Right renal cortex interstitium (tissue), 3 donors: ENCODE results near the gene PPP1R9A. TPM values are rescaled to one million over a fixed set of nuclear protein-coding genes. Genes with fewer than 3 reads are reported as not detected.
"Not testable (repeated sequence)": the region's sequence is repeated elsewhere in the genome, so short reads cannot be mapped to it uniquely, and the experiment has no call there.

Source experiments
- DNase-seq, 3 donors: peaks; one replicate each; pipeline ENCODE4 v3.0.0-alpha.2; 2013; ENCODE audit warnings: low read depth in 3 of 3, low spot score in 2 of 3
- polyA plus RNA-seq, 3 donors: library from polyadenylated mRNA; unstranded; fragments of 120-200 nt; gene quantifications; one replicate each; pipeline ENCODE4 v1.2.1, GENCODE V29; 2013; ENCODE audit not compliant: insufficient read length in 3 of 3

The PPP1R9A gene
- polyA plus RNA-seq, 3 donors: 31.3 to 32.3 (median 31.9) TPM

- no peak for DNase-seq
These were observed 64.9 kb downstream of the PPP1R9A start for GRCh38 chr7:94972296-94972695.

- DNase-seq: no peak
These were observed 66.5 kb downstream of the PPP1R9A start for GRCh38 chr7:94973844-94974243.

- DNase-seq: no peak
These were observed 67.0 kb downstream of the PPP1R9A start for GRCh38 chr7:94974423-94974822.

GRCh38 chr7:94975336-94975735 lies 67.9 kb downstream of the PPP1R9A start:
- DNase-seq: no peak

GRCh38 chr7:94980418-94981142 lies 73.2 kb downstream of the PPP1R9A start:
- DNase-seq: no peak

GRCh38 chr7:94995921-94996320 lies 88.5 kb downstream of the PPP1R9A start:
- DNase-seq: no peak

- DNase-seq: no peak
These were observed 89.0 kb downstream of the PPP1R9A start for GRCh38 chr7:94996369-94996768.

- no peak for DNase-seq
These were observed 90.2 kb downstream of the PPP1R9A start for GRCh38 chr7:94997547-94997946.

GRCh38 chr7:94998266-94999068 lies 91.1 kb downstream of the PPP1R9A start:
- no peak for DNase-seq

- no peak for DNase-seq
These were observed 91.6 kb downstream of the PPP1R9A start for GRCh38 chr7:94999069-94999351.

GRCh38 chr7:94999601-95000000 lies 92.2 kb downstream of the PPP1R9A start:
- not testable (repeated sequence) for DNase-seq

- DNase-seq: no peak
These were observed 93.9 kb downstream of the PPP1R9A start for GRCh38 chr7:95001258-95001657.

- no peak for DNase-seq
These were observed 94.6 kb downstream of the PPP1R9A start for GRCh38 chr7:95001815-95002561.

- no peak for DNase-seq
These were observed 95.4 kb downstream of the PPP1R9A start for GRCh38 chr7:95002775-95003174.

- no peak for DNase-seq
These were observed 97.3 kb downstream of the PPP1R9A start for GRCh38 chr7:95004618-95005247.

GRCh38 chr7:95006010-95006409 lies 98.6 kb downstream of the PPP1R9A start:
- DNase-seq: no peak

- DNase-seq: not testable (repeated sequence)
These were observed 101.4 kb downstream of the PPP1R9A start for GRCh38 chr7:95008773-95009172.

GRCh38 chr7:95011146-95011928 lies 103.9 kb downstream of the PPP1R9A start:
- no peak for DNase-seq

- no peak for DNase-seq
These were observed 104.6 kb downstream of the PPP1R9A start for GRCh38 chr7:95011995-95012394.

GRCh38 chr7:95018021-95018420 lies 110.6 kb downstream of the PPP1R9A start:
- no peak for DNase-seq
